Superior temporal gyrus (tissue), 1 donor: ENCODE results near the gene FRRS1L.

ENCODE experiments used
- DNase-seq: peaks from one replicate; pipeline ENCODE4 v3.0.0-alpha.2; 2016; ENCODE audit errors: extremely low spot score

The FRRS1L gene

DNA sequence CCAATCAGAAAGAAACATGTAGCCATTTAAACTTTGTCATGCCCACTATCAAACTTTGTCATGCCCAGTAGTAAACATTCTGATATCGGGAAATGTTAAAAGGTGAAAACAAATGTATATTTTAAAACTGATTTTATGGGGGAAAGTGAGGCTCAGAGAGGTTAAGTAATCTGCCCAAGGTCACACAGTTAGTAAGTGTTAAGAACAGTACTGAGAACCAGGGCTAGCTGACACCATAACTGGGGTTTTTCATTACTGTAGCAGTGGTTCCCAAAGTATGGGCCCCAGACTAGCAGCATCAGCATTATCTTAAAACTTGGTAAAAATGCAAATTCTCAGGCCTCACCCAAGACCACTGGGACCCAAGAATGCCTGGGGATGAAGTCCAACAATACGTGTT, 9.9 kb upstream of the FRRS1L start:
- no peak for DNase-seq

DNA sequence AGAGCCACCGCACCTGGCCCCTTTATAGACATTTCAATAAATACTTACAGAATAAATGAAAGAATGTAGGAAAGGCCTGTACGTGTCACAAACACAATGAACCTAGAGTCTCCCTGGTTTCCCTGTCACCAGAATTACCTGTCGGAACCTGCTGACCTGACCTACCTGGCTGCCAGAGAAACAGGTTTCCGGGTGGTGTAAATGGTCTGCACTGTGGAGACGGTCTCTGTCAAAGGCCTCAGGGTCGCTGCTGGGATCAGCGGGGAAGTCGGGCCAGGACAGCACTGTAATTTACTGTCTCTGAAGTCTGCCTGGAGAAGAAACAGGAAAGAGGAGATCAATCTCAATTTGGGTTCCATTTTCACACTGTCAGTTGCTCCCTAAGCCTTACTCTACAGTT, 9.3 kb upstream of the FRRS1L start:
- no peak for DNase-seq

DNA sequence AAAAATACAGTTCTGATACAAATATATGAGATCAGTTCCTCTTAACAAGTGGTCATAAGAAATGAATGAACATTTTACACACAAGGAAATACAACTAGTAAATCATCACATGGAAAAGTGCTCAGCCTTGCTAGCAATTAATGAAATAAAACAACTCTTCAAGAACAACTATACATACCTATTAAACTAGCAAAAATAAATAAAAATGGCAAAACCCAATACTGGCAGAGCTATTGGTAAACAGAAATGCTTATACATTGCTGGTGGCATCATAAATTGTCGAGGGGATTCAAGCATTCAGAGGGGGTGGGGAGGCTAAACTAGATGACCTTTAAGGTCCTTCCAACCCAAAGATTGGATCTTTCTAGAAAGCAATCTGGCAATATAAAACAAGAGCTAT, 5.9 kb upstream of the FRRS1L start:
- DNase-seq, result no peak

DNA sequence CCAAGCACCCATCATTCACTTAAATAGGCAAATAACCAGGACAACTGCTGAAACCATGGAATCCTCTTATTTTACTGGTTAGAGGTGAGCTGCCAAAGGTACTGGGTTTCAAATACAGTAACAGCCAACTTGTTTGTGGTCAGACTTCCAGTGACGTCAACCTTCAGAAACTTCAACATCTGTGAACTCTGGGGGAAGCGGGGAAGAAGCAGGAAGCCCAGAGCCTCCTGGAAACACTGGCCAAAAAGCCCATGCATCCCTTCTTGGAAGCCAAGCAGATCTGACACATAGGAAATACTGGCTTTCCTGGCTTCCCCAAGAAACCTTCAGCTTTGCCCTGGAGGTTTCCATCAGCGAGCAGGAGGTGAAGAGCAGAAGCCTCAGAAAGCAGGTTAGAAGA, 4.9 kb upstream of the FRRS1L start:
- DNase-seq, result no peak

DNA sequence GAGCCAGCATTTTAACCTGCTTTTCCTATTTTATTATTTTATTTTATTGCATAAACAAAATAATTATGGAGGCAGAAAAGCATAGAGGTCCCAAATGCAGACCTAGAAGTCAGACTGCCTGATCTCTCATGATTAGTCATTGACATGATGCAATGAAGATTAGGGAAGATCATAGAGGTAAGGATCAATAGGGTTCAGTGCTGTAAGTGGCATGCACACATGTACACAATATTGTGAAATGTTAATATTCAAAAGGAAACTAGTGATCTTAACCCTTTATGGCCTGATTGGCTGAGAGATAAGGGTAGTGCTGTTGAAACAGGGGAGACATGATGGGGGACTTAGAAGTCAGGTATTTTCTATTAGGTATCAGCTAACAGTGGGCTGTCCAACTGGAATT, 1.1 kb upstream of the FRRS1L start:
- no peak for DNase-seq

DNA sequence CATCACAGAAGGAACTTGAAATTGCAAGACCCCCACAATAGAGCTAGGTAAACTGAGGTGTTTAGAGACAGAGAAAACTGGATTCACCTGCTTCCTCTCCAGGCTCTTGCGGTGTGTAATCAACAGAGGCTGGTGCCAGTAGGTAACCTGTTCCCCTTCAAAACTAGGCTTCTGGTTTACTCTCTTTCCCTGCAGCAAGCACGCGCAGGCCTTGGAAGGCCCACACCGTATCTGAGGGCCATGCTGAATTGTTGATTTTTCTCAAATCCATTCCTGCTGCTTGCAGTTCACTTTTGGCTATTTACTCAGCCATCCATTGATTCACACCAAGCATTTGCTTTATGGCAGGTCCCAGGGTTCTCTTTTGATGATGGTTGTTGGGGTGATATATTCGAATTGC, 667 bp upstream of the FRRS1L start:
- DNase-seq, result no peak

DNA sequence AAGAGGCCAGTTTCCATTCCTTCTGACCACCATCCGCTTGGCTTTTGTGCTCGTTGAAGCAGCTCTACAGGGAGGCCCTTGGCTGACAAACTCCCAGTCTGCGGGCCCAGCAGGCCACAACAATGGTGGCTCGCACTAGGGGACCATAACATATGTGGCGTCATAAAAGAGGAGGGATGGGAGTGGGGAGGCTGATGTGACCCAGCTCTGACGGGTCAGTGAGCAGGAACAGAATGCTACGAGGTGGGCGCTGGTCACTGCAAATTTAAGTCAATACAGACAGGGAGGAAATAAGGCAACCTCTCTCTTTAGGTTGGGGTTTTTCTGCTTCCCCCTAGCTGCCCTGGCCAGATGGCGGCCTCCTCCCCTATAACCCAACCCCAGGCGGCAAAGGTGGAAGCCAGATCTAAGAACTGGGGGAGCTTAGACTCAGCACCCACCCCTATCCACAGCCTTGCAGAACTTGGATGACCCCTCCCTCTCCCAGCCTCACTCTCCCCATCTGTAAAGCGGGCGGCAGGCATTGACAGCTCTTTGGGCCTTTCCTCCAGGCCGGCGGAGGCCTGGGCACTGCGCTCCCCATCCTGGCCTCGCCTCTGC, 778 bp downstream of the FRRS1L start:
- DNase-seq, result no peak

DNA sequence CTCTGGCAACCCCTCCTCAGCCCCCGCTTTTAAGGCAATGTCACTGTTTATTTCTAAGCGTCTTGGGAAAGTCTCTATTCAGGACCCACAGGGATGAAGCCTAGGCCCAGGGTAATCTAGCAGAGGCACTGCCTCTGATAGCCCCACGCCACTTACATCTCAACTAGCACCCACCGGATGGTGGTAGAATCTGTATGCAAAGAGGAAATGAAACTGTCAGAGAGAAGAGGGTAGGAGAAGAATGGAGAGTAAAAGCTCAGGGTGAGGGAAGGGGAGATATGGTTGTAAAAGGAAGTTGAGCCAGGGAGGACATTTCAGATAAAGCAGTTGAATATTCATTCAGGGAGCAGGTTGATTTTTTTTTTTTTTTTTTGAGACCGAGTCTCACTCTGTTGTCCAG, 3.0 kb downstream of the FRRS1L start:
- DNase-seq, result no peak

DNA sequence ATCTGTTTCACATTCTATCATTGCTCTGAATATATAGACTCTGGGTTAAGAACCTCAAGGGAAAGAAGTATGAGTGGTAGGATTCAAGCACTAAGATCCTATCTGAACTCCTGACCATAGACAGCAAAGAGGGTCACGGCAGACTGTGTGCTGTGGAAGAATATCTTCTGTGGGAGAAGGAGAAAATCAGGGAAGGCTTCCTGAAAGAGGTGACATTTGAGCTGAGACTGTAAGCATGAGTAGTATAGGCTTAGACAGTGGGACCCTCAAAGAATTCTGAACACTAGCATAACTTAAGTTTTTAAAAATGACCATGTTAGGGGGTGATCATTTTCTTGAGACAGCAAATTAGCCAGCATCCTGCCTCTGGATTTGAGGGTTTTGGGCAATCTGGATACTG, 3.9 kb downstream of the FRRS1L start:
- DNase-seq, result no peak

DNA sequence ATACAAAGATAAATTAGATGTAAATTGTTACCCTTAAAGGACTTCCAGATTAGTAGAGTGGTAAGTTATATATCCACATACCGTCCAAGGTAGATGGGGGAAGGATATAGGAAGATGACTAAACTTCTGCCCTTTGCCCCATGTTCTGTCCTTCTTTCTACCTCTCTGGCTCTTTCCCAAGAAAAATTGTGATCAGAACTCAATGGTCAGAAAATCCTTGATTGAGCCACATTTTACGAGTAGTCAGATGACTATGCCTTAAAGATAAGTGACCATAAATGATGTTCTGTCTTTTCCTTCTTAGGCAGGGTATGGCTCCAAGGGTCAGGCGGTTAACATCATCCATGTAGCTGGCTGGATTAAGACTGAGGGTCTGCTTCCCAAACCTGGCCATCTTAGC, 4.4 kb downstream of the FRRS1L start:
- no peak for DNase-seq

DNA sequence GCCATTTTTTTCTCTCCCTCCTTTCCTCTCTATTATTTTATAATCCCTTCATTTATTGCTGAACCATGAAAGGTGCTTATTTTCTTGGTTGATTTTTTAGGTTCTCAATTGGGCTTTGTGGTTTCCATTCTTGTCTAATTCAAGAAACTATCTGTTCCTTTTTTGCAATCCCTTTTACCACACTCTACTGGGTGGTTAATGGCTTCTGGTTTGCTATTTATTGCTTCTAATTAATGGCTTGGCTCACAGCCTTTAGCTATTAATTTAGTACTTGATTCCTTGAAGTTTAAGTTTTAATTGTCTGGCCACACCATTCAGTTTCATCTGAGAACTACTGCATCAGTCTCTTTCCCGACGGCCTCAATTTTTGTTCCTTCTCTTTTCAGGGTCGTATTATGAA, 5.6 kb downstream of the FRRS1L start:
- DNase-seq, result no peak

DNA sequence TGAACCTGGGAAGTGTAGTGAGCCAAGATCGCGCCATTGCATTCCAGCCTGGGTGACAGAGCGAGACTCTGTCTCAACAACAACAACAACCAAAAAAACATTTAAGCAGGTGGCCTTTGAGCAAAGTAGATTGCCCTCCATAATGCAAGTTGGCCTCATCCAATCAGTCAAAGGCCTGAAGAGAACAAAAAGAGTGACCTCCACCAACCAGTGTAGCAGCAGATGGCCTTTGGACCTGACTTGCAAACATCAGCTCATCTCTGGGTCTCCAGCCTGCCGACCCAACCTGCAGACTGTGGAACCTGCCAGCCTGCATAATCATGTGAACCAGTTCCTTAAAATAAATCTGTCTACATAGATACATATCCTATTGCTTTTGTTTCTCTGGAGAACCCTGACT, 7.5 kb downstream of the FRRS1L start:
- DNase-seq, result no peak

DNA sequence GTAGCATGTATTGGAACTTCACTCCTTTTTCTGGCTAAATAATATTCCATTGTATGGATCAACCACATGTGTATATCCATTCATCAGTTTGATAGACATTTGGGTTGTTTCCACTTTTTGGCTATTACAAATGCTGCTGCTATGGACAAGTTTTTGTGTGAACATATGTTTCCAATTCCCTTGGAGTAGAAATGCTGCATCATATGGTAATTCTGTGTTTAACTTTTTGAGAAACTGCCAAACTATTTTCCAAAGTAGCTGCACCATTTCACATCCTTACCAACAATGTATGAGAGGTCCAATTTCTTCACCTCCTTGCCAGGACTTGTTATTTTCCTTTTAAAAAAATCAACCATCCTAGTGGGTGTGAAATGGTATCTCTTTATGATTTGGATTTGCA, 8.4 kb downstream of the FRRS1L start:
- DNase-seq, result no peak

DNA sequence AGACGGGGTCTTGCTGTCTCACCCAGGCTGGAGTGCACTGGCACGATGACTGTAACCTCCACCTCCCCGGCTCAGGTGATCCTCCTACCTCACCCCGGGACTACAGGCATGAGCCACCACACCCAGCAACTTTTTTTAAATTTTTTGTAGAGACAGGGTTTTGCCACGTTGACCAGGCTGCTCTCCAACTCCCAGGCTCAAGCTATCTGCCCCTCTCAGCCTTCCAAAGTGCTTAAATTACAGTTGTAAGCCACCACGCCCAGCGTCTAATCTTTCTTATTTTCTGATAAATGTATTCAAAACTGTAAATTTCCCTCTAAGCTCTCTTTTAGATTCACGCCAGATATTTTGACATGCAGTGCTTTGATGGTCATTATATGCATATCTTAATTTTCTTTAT, 10.3 kb downstream of the FRRS1L start:
- no peak for DNase-seq

DNA sequence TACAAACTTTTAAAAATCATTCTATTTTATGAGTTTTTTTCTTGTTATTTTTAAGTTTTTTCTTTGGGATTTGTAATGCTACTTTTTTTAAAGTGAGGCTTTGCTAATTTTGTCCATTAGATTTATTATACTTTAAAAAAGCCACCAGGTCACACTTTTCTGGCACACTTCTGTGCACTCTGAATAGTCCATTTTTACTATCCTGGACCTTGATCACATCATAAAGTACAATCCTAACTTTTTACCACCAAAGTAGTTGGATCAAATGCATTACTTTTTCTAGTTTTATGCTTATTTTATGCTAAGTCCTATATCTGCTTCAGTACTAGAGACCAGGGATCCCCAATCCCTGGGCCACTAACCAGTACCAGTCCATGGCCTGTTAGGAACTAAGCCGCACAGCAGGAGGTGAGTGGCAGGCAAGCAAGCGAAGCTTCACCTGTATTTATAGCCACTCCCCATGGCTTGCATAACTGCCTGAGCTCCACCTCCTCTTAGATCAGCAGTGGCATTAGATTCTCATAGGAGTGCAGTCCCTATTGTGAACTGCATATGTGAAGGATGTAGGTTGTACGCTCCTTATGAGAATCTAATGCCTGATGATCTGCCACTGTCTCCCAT, 16.0 kb downstream of the FRRS1L start:
- no peak for DNase-seq

DNA sequence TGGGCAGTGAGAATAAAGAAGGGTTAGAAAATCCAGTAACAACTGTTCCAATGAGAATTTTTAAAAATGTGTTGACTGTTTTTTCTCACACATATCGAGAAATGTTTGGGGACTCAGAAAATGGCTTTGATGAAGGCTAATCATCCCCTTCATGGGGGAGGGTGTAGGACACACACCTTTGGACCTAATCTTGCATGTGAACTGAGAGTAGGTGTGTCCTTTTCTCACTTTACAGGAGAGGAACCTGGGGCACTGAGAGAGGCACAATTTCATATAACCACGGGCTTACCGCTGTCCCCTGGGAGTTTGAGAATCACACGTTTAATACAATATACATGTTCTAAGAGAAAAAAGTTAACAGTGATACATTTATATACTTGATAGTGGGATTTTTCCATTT, 17.3 kb downstream of the FRRS1L start:
- no peak for DNase-seq

DNA sequence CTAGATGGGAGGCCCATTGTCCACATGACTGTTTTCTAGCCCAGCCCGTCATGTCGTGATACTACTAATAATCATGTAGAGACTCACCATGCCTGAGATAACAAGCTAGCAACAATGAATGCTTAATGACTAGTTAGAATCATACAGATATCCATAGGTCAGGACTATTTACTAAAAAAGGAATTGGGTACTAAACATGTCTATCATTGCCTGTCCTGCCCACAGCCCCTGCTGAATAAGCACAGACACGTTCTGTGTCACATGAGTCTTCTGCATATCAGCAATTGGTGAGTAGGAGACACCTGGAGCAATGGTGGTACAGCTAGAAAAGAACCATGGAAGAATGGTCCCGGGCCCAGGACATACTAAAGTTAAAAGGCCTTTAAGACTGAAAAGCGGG, 18.0 kb downstream of the FRRS1L start:
- DNase-seq, result no peak

DNA sequence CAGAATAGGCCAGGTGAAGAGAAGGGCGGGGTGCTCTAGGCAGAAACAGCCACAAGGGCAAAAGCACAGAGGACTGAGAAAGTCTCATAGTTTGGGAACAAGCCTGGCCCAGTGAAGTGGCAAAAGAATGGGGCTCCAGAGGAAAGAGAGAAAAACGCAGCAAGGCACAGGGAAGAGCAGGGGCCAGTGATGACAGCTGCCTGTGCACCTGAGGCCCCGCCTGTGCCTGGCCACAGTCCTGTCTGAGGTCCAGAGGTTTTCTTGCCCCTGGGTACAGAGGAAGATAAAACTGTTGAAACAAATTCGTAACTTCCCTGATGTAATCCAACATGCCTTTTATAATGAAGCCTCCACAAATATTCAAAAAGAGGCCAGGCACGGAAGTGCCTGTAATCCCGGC, 22.0 kb downstream of the FRRS1L start:
- no peak for DNase-seq

DNA sequence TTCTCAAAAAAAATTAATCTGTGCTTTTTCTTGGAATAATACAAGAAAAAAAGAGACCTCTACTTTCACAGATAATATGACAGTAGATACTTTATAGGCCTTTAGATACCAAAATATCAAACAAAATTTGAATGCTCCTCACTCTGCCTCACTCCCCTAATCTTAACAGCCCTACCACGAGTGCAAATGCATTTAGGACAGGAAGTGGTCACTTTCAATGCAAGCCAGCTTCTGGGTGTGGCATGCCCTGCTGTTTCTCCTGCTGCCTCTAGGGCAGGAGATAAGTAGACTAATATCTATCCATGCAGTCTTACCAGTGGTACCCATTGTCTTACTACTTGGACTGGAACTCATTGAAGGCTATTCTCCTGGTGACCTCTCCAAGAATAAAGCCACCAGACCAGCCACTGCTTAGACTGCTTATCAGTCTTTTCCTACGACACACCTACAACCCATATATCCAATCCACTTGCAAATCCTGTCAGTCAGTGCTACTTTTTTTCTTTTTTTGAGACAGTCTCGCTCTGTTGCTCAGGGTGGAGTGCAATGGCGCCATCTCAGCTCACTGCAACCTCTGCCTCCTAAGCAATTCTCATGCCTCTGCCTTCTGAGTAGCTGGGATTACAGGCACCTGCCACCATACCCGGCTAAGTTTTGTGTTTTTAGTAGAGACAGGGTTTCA, 23.0 kb downstream of the FRRS1L start:
- no peak for DNase-seq

DNA sequence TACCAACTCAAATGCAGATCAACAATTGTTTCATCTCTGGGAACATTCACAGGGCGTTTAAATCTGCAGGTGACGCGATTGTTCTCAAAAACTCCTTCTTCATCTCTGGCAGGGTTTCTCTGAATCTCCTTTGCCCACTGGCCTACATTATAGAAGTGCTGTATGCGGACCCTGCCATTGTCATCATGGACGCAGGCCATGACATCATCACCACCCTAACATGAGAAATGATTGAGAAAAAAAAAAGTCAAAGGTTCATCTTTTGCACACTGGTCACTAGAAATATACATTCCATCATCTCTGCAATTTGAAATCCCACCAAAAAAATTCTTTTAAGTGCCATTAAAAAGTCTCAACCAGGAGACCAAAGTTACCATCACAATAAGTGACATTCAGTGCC, 25.7 kb downstream of the FRRS1L start:
- DNase-seq, result no peak

DNA sequence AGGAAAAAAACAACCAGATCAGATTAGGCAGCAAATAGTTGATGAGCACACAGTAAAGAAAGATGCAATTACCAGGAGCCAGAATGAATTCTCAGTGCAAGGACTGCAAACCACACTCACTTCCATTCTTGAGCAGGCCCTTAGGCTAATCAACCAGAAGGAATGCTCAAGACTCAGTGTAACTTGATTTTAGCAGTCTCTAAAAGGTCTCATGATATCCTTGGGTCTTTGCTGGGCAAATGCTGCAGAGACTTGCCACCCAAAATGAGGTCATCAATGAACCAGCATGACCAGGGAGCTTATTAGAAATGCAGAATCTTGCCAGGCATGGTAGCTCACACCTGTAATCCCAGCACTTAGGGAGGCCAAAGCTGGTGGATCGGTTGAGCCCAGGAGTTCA, 27.2 kb downstream of the FRRS1L start:
- no peak for DNase-seq

DNA sequence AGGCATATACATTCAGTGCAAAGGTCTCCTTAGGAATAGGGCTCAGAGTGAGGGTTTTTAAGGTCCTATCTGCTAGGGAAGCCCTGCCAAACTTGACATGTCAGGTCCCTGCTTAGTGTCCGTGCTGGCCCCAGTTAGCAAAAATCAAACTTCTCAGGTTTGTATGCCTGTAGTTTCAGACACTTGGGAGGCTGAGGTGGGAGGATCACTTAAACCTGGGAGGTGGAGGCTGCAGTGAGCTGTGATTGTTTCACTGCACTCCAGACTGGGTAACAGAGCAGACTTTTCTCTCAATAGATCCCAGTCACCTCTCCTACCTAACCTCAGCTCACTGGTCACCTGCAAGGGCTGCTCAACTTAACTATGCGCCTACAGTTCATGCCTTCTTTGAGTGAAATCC, 28.6 kb downstream of the FRRS1L start:
- no peak for DNase-seq

DNA sequence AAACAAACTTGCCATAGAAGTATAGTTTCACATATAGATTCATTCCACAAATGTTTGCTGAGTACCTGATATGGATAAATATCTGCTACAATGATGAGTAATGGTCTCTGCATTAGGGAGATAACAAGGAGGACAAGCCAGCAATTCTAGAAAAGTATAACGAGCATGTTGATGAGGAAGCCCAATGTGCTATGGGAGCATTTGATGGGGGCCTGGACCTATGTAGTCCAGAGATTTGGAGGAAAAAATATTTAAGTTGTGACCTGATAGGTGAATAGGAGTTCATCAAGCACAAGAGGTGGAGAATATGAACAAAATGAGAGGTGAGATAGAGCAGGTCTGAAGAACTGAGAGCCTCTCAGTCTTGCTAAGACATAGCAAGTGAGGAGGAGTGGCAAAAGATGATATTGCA, 32.9 kb downstream of the FRRS1L start:
- DNase-seq, result no peak

DNA sequence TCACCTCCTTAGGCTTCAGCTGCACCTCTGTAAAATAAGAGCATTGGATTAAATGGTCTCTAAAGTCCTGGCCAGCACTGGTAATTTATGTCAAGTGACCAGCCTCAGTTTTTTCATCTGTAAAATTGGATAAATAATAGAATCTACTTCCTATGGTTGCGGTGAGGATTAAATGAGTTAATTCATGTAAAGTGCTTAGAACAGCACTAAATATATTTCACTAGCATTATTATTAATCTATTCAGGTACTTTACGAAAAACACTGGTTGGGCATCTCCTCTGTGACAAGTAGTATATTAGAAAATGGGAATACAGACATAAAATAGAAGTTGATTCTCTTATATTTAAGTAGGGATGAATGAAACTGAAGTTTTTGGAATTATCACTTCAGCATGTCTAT, 33.5 kb downstream of the FRRS1L start:
- no peak for DNase-seq
